ENCODE results near the gene KDM4C. TPM values are rescaled to one million over a fixed set of nuclear protein-coding genes. Genes with fewer than 3 reads are reported as not detected.

The KDM4C gene
- total and polyA plus RNA-seq, 7 donors, result 16.4 to 33.5 (median 28.8) TPM

DNA sequence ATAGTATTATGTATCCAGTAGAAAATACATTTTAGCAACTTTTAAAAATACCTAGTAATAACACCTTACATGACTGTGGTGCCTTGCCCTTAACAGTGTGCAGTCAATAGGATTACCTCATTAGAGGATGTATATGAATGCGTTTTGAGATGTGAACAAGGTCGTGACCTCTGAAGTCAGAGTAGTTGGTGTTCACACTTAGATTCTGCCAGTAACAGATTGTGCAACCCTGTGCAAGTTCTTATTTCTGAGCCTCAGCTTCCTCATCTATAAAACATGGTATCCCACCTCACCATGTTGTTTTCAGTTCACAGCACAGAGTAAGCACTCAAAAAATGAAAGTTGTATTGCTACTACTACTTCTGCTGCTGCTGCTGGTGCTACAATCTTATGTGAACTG lies 347.3 kb downstream of the KDM4C start:
- no peak for DNase-seq
- H3K27ac ChIP-seq, result no peak overlapping the region
- no peaks in the 10 kb centered on the region for H3K4me1 ChIP-seq
- WGBS, 2 donors, result 89 to 91% methylated on average over 2 of the region's 2 CpGs
- no peaks in the 10 kb centered on the region for H3K9me3 ChIP-seq
- TF ChIP-seq CTCF (IDR thresholded peaks at IDR 0.05) (no peak), POLR2AphosphoS5 (IDR thresholded peaks at IDR 0.05) (no peak), EP300 (IDR thresholded peaks at IDR 0.05) (no peak), POLR2A (IDR thresholded peaks at IDR 0.05) (no peak)
- intact Hi-C loops (cut with DNase I), result no loop called here
- H3K4me3 ChIP-seq, result no peak overlapping the region
- H3K36me3 ChIP-seq, result peaks cover 0 to 20% (median 0%) of the 10 kb centered on the region in 4 donors
- H3K27me3 ChIP-seq, result no peaks in the 10 kb centered on the region

DNA sequence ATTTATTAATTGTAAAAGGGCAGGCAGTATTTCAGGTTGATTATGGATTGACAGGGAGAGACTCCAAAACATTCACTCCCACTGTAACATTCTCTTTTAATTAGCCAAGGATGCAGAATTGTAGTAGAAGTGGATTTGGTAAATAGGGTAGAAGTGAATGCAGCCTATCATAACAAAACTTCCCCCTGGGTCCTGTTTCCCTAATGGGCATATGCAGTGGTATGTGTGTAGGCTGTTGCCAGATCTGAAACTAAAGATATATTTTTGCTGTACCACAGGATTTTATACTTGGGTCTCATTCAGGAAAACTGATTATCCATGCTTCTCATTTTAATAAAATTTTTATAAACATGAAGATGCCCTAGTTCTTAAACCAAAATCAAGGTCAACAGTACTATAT lies 351.2 kb downstream of the KDM4C start:
- TF ChIP-seq POLR2A (IDR thresholded peaks at IDR 0.05), result no peak
- TF ChIP-seq EP300 (IDR thresholded peaks at IDR 0.05), result no peak
- TF ChIP-seq CTCF (IDR thresholded peaks at IDR 0.05), result no peak
- TF ChIP-seq POLR2AphosphoS5 (IDR thresholded peaks at IDR 0.05), result no peak
- intact Hi-C loops (cut with DNase I), result no loop called here
- Histone ChIP-seq H3K9me3 (no peaks in the 10 kb centered on the region), H3K27ac (no peak overlapping the region), H3K4me1 (no peaks in the 10 kb centered on the region), H3K4me3 (no peak overlapping the region), H3K36me3 (peaks cover 0 to 16% (median 0%) of the 10 kb centered on the region in 4 donors), H3K27me3 (no peaks in the 10 kb centered on the region)
- DNase-seq, result no peak

DNA sequence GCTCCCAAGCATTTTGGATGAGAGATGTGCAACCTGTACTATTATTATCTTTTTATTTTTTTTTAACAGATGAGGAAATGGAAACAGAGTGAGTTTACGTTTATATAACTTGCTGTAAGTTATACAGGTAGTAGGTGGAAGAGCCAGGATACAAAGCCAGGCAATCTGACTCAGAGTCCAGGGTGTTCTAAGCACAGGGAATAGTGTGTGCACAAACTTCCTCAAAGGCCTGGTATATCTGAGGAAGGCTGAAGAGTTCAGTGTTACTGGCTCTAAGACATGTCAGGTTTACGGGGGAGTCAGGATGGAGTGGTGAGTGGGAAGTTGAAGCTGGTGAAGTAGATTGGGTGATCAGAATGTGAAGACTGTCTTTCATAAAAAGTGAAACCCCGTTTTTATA lies 353.6 kb downstream of the KDM4C start:
- H3K4me1 ChIP-seq, result no peaks in the 10 kb centered on the region
- no peaks in the 10 kb centered on the region for H3K36me3 ChIP-seq
- no peaks in the 10 kb centered on the region for H3K27me3 ChIP-seq
- no peak overlapping the region for H3K4me3 ChIP-seq
- H3K9me3 ChIP-seq, result no peaks in the 10 kb centered on the region
- intact Hi-C loops (cut with DNase I), result no loop called here
- 60 to 92% methylated on average over 3 of the region's 3 CpGs for WGBS, 2 donors
- TF ChIP-seq EP300 (IDR thresholded peaks at IDR 0.05) (no peak), POLR2A (IDR thresholded peaks at IDR 0.05) (no peak), CTCF (IDR thresholded peaks at IDR 0.05) (no peak), POLR2AphosphoS5 (IDR thresholded peaks at IDR 0.05) (no peak)
- H3K27ac ChIP-seq, result no peak overlapping the region
- DNase-seq, result no peak

DNA sequence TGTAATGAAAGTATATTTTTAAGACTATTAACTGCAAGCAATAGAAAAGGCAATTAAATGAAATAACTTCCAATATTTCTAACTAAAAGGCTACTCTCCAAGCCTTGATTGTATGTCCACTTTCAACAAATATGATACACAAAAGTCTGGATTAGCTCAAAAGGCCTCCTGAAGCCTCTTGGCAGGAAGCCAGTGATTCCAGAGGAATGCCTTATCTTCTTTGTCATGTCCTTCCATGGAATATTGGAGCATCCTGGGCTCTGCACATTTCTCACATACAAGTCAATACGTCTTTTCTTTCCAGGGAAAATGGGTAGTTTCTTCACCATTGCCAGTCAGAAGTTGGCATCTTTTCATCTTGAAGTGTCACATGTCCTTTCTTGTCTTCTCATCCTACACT lies 357.8 kb downstream of the KDM4C start:
- Histone ChIP-seq H3K4me1 (no peaks in the 10 kb centered on the region), H3K4me3 (no peak overlapping the region), H3K9me3 (no peaks in the 10 kb centered on the region), H3K36me3 (no peaks in the 10 kb centered on the region), H3K27ac (no peak overlapping the region), H3K27me3 (no peaks in the 10 kb centered on the region)
- 0 to 91% methylated on average over 1 of the region's 1 CpG for WGBS, 2 donors
- intact Hi-C loops (cut with DNase I), result no loop called here
- TF ChIP-seq POLR2AphosphoS5 (IDR thresholded peaks at IDR 0.05) (no peak), POLR2A (IDR thresholded peaks at IDR 0.05) (no peak), EP300 (IDR thresholded peaks at IDR 0.05) (no peak), CTCF (IDR thresholded peaks at IDR 0.05) (no peak)
- no peak for DNase-seq

Measured in sigmoid colon (tissue), 7 donors.